DMS 273 (cell line): ENCODE data around the gene CMTM4.

ENCODE experiments used
- DNase-seq: peaks from one replicate; lab custom pipeline; 2025; ENCODE audit not compliant: unreplicated experiment; lab: John Stamatoyannopoulos, UW

The CMTM4 gene

GRCh38 chr16:66696669-66697630 lies at the start of gene CMTM4:
Gene CMTM4, minus strand, starts transcription at chr16:66696743. Its CDS starts 218 bp downstream, at chr16:66696525.
- DNase-seq, result peak; percentile 96

- no peak for DNase-seq
These were observed 49.5 kb upstream of the CMTM4 start for GRCh38 chr16:66746048-66746447.

GRCh38 chr16:66741950-66742808 lies 45.6 kb upstream of the CMTM4 start:
- peak; percentile 62 for DNase-seq

- peak; percentile 97 for DNase-seq
These were observed 44.8 kb upstream of the CMTM4 start for GRCh38 chr16:66741169-66741900.

- no peak for DNase-seq
These were observed 44.0 kb upstream of the CMTM4 start for GRCh38 chr16:66740533-66740932.

GRCh38 chr16:66740010-66740409 lies 43.5 kb upstream of the CMTM4 start:
- DNase-seq, result peak; percentile 76

- no peak for DNase-seq
These were observed 39.3 kb upstream of the CMTM4 start for GRCh38 chr16:66735891-66736290.

- no peak for DNase-seq
These were observed 34.6 kb upstream of the CMTM4 start for GRCh38 chr16:66731101-66731500.

- DNase-seq, result peak; percentile 25
These were observed 32.3 kb upstream of the CMTM4 start for GRCh38 chr16:66728804-66729203.

GRCh38 chr16:66728117-66728787 lies 31.7 kb upstream of the CMTM4 start:
- DNase-seq, result peak; percentile 81

GRCh38 chr16:66720766-66721165 lies 24.2 kb upstream of the CMTM4 start:
- no peak for DNase-seq

- no peak for DNase-seq
These were observed 22.7 kb upstream of the CMTM4 start for GRCh38 chr16:66719246-66719645.

- no peak for DNase-seq
These were observed 21.2 kb upstream of the CMTM4 start for GRCh38 chr16:66717776-66718175.

- peak; percentile 63 for DNase-seq
These were observed 20.7 kb upstream of the CMTM4 start for GRCh38 chr16:66717112-66717675.

- DNase-seq, result peak; percentile 95
These were observed 18.2 kb upstream of the CMTM4 start for GRCh38 chr16:66714654-66715307.

GRCh38 chr16:66714062-66714461 lies 17.5 kb upstream of the CMTM4 start:
- no peak for DNase-seq

- peak; percentile 80 for DNase-seq
These were observed 16.5 kb upstream of the CMTM4 start for GRCh38 chr16:66713076-66713475.

- DNase-seq, result no peak
These were observed 16.0 kb upstream of the CMTM4 start for GRCh38 chr16:66712512-66712911.

- DNase-seq, result no peak
These were observed 15.0 kb upstream of the CMTM4 start for GRCh38 chr16:66711581-66711980.

- DNase-seq, result no peak
These were observed 9.9 kb upstream of the CMTM4 start for GRCh38 chr16:66706506-66706880.
